Astrocyte (in vitro differentiated cells and primary cell): ENCODE measurements around the gene SHROOM3.

ENCODE experiments used
- CTCF ChIP-seq: IDR thresholded peaks from 2 replicates; pipeline ENCODE4 v1.5.1; 2011; ENCODE audit warnings: low read depth, mild to moderate bottlenecking, inconsistent platforms, low read length, moderate library complexity; ENCODE audit not compliant: insufficient read depth
- EZH2 ChIP-seq: IDR thresholded peaks from 2 replicates; pipeline ENCODE4 v1.6.1; 2012; ENCODE audit warnings: mild to moderate bottlenecking, low read length, inconsistent platforms; ENCODE audit not compliant: insufficient read depth

GRCh38 chr4:76677571-76678326, 242.7 kb downstream of the SHROOM3 start:
- no peak for TF ChIP-seq CTCF
- TF ChIP-seq EZH2 = no peak
